SJCRH30 (cell line): ENCODE results near the gene CDK6. TPM values are rescaled to one million over a fixed set of nuclear protein-coding genes. Genes with fewer than 3 reads are reported as not detected.
"Not testable (repeated sequence)": the region's sequence is repeated elsewhere in the genome, so short reads cannot be mapped to it uniquely, and the experiment has no call there.

Source experiments
- DNase-seq, 2 experiments: peaks; one replicate each; pipeline ENCODE4 v3.0.0-alpha.2; 2015 to 2020
- H3K27ac ChIP-seq: fragments of 250-450 bp; sonication (Bioruptor Pico); 2 replicates; pipeline ENCODE4 v1.5.1; 2020; ENCODE audit warnings: mild to moderate bottlenecking, moderate library complexity
- H3K27me3 ChIP-seq: fragments of 250-450 bp; sonication (Bioruptor Pico); 2 replicates; pipeline ENCODE4 v1.5.1; 2020; ENCODE audit warnings: mild to moderate bottlenecking, moderate library complexity
- H3K36me3 ChIP-seq: fragments of 250-450 bp; sonication (Bioruptor Pico); 2 replicates; pipeline ENCODE4 v1.5.1; 2020; ENCODE audit warnings: mild to moderate bottlenecking, moderate library complexity
- H3K4me1 ChIP-seq: fragments of 250-450 bp; sonication (Bioruptor Pico); 2 replicates; pipeline ENCODE4 v1.5.1; 2020; ENCODE audit warnings: mild to moderate bottlenecking, moderate library complexity
- H3K4me3 ChIP-seq: fragments of 250-450 bp; sonication (Bioruptor Pico); 2 replicates; pipeline ENCODE4 v1.5.1; 2020; ENCODE audit warnings: mild to moderate bottlenecking, moderate library complexity
- H3K9me3 ChIP-seq: fragments of 250-450 bp; sonication (Bioruptor Pico); replicated peaks from 2 replicates; pipeline ENCODE4 v1.5.1; 2020; ENCODE audit warnings: mild to moderate bottlenecking, moderate library complexity
- total RNA-seq: library from RNA; depleted of rRNA; stranded (reverse); fragments of >200 nt; shearing (Covaris generic); gene quantifications from 2 replicates; pipeline ENCODE4 v1.2.3, GENCODE V29; 2014; rRNA removed

The CDK6 gene
- 184 and 194 TPM in 2 replicates for total RNA-seq

- Histone ChIP-seq H3K4me3 (peak within 1 kb of the TSS; percentile 81), H3K27me3 (no peaks in the 10 kb centered on the region), H3K27ac (peak within 1 kb of the TSS; percentile 92), H3K36me3 (peaks cover 21% of the 10 kb centered on the region), H3K4me1 (no peaks in the 10 kb centered on the region), H3K9me3 (no peaks in the 10 kb centered on the region)
- peak; percentile 82 to 85 for DNase-seq
Measured at GRCh38 chr7:92836489-92836999, at the start of gene CDK6. Gene CDK6 (minus strand): TSS chr7:92836573. CDS start chr7:92833323, 3,250 bp downstream.

- H3K9me3 ChIP-seq, DNase-seq, H3K27ac ChIP-seq, H3K36me3 ChIP-seq, H3K27me3 ChIP-seq, H3K4me1 ChIP-seq, H3K4me3 ChIP-seq: not testable (repeated sequence)
Measured at GRCh38 chr7:92886039-92886438, 49.7 kb upstream of the CDK6 start.

GRCh38 chr7:92884218-92884617 lies 47.8 kb upstream of the CDK6 start:
- peaks cover 4% of the 10 kb centered on the region for H3K9me3 ChIP-seq
- H3K4me1 ChIP-seq = no peaks in the 10 kb centered on the region
- H3K27ac ChIP-seq = no peak overlapping the region
- no peaks in the 10 kb centered on the region for H3K36me3 ChIP-seq
- DNase-seq = no peak
- no peaks in the 10 kb centered on the region for H3K27me3 ChIP-seq
- H3K4me3 ChIP-seq = no peak overlapping the region

GRCh38 chr7:92882760-92883159 lies 46.4 kb upstream of the CDK6 start:
- peaks cover 4% of the 10 kb centered on the region for H3K9me3 ChIP-seq
- no peaks in the 10 kb centered on the region for H3K36me3 ChIP-seq
- DNase-seq = no peak
- H3K27me3 ChIP-seq = no peaks in the 10 kb centered on the region
- no peak overlapping the region for H3K27ac ChIP-seq
- H3K4me1 ChIP-seq = no peaks in the 10 kb centered on the region
- no peak overlapping the region for H3K4me3 ChIP-seq

- Histone ChIP-seq H3K36me3 (no peaks in the 10 kb centered on the region), H3K27ac (no peak overlapping the region), H3K27me3 (no peaks in the 10 kb centered on the region), H3K4me1 (no peaks in the 10 kb centered on the region), H3K4me3 (no peak overlapping the region), H3K9me3 (no peaks in the 10 kb centered on the region)
- no peak for DNase-seq
Measured at GRCh38 chr7:92881091-92881485, 44.7 kb upstream of the CDK6 start.

GRCh38 chr7:92880212-92881090 lies 44.1 kb upstream of the CDK6 start:
- Histone ChIP-seq H3K9me3 (no peaks in the 10 kb centered on the region), H3K27ac (no peak overlapping the region), H3K4me1 (no peaks in the 10 kb centered on the region), H3K27me3 (no peaks in the 10 kb centered on the region), H3K4me3 (no peak overlapping the region), H3K36me3 (no peaks in the 10 kb centered on the region)
- DNase-seq = peak; percentile 16 to 63

GRCh38 chr7:92877367-92877766 lies 41.0 kb upstream of the CDK6 start:
- Histone ChIP-seq H3K36me3 (no peaks in the 10 kb centered on the region), H3K4me1 (peaks cover 14% of the 10 kb centered on the region), H3K4me3 (no peak overlapping the region), H3K9me3 (no peaks in the 10 kb centered on the region), H3K27ac (no peak overlapping the region), H3K27me3 (no peaks in the 10 kb centered on the region)
- DNase-seq = no peak

- H3K4me1 ChIP-seq = peaks cover 17% of the 10 kb centered on the region
- no peak overlapping the region for H3K27ac ChIP-seq
- no peak overlapping the region for H3K4me3 ChIP-seq
- H3K36me3 ChIP-seq = no peaks in the 10 kb centered on the region
- H3K27me3 ChIP-seq = no peaks in the 10 kb centered on the region
- H3K9me3 ChIP-seq = no peaks in the 10 kb centered on the region
- DNase-seq = no peak
Measured at GRCh38 chr7:92876836-92877235, 40.5 kb upstream of the CDK6 start.

GRCh38 chr7:92875719-92876118 lies 39.3 kb upstream of the CDK6 start:
- Histone ChIP-seq H3K4me1 (peaks cover 17% of the 10 kb centered on the region), H3K27me3 (no peaks in the 10 kb centered on the region), H3K4me3 (no peak overlapping the region), H3K27ac (no peak overlapping the region), H3K36me3 (no peaks in the 10 kb centered on the region), H3K9me3 (no peaks in the 10 kb centered on the region)
- no peak for DNase-seq

GRCh38 chr7:92875173-92875572 lies 38.8 kb upstream of the CDK6 start:
- Histone ChIP-seq H3K27me3 (no peaks in the 10 kb centered on the region), H3K36me3 (no peaks in the 10 kb centered on the region), H3K4me1 (peaks cover 17% of the 10 kb centered on the region), H3K27ac (no peak overlapping the region), H3K9me3 (no peaks in the 10 kb centered on the region), H3K4me3 (no peak overlapping the region)
- no peak for DNase-seq

GRCh38 chr7:92874567-92874966 lies 38.2 kb upstream of the CDK6 start:
- H3K27ac ChIP-seq = no peak overlapping the region
- DNase-seq = no peak

GRCh38 chr7:92873776-92874175 lies 37.4 kb upstream of the CDK6 start:
- DNase-seq = peak in 1 of 2 experiments; percentile 42
- no peaks in the 10 kb centered on the region for H3K36me3 ChIP-seq
- peaks cover 17% of the 10 kb centered on the region for H3K4me1 ChIP-seq

More at GRCh38 chr7:92874567-92874966, 38.2 kb upstream of the CDK6 start:
- no peaks in the 10 kb centered on the region for H3K36me3 ChIP-seq
- H3K9me3 ChIP-seq = 0 out of 2 replicates have a peak, but pooled peaks cover 2% of the 10 kb centered on the region
- H3K27me3 ChIP-seq = no peaks in the 10 kb centered on the region
- H3K4me3 ChIP-seq = no peak overlapping the region
- peaks cover 17% of the 10 kb centered on the region for H3K4me1 ChIP-seq

GRCh38 chr7:92872701-92873100 lies 36.3 kb upstream of the CDK6 start:
- Histone ChIP-seq H3K9me3 (peaks cover 10% of the 10 kb centered on the region; the same call in 1 of the 2 replicates), H3K4me3 (no peak overlapping the region), H3K4me1 (peaks cover 17% of the 10 kb centered on the region), H3K36me3 (no peaks in the 10 kb centered on the region), H3K27ac (no peak overlapping the region), H3K27me3 (no peaks in the 10 kb centered on the region)
- peak; percentile 53 to 75 for DNase-seq

More at GRCh38 chr7:92873776-92874175, 37.4 kb upstream of the CDK6 start:
- no peak overlapping the region for H3K27ac ChIP-seq
- H3K4me3 ChIP-seq = no peak overlapping the region
- peaks cover 10% of the 10 kb centered on the region; the same call in 1 of the 2 replicates for H3K9me3 ChIP-seq
- H3K27me3 ChIP-seq = no peaks in the 10 kb centered on the region

- peaks cover 17% of the 10 kb centered on the region for H3K4me1 ChIP-seq
- no peak for DNase-seq
- H3K9me3 ChIP-seq = peaks cover 10% of the 10 kb centered on the region
- no peak overlapping the region for H3K4me3 ChIP-seq
- no peaks in the 10 kb centered on the region for H3K27me3 ChIP-seq
- H3K36me3 ChIP-seq = no peaks in the 10 kb centered on the region
- H3K27ac ChIP-seq = no peak overlapping the region
Measured at GRCh38 chr7:92868683-92869293, 32.4 kb upstream of the CDK6 start.

GRCh38 chr7:92864169-92864568 lies 27.8 kb upstream of the CDK6 start:
- not testable (repeated sequence) for H3K27me3 ChIP-seq, DNase-seq, H3K9me3 ChIP-seq, H3K36me3 ChIP-seq, H3K4me1 ChIP-seq, H3K27ac ChIP-seq, H3K4me3 ChIP-seq
